H9 (cell line): ENCODE results near the gene PPP1R12A. TPM values are rescaled to one million over a fixed set of nuclear protein-coding genes. Genes with fewer than 3 reads are reported as not detected.

Experiments
- DNase-seq: peaks from one replicate; pipeline ENCODE4 v3.0.0-alpha.2; 2017
- H2AFZ ChIP-seq: one replicate; pipeline ENCODE4 v1.6.1; 2013; ENCODE audit warnings: mild to moderate bottlenecking, low read length, control low read depth, moderate library complexity
- H2AK5ac ChIP-seq: 2 replicates; pipeline ENCODE4 v1.6.1; 2013; ENCODE audit warnings: low read length, control low read depth, mixed read lengths; ENCODE audit not compliant: insufficient read length
- H2BK120ac ChIP-seq: one replicate; pipeline ENCODE4 v1.6.1; 2013; ENCODE audit warnings: low read depth, mild to moderate bottlenecking, low read length, control low read depth, inconsistent platforms; ENCODE audit not compliant: poor library complexity, severe bottlenecking
- H2BK12ac ChIP-seq: 2 replicates; pipeline ENCODE4 v1.6.1; 2013; ENCODE audit warnings: low read length, control low read depth, mixed read lengths, low read depth; ENCODE audit not compliant: insufficient read length
- H2BK15ac ChIP-seq: 2 replicates; pipeline ENCODE4 v1.6.1; 2013; ENCODE audit warnings: low read depth, low read length, control low read depth
- H2BK20ac ChIP-seq: one replicate; pipeline ENCODE4 v1.6.1; 2013; ENCODE audit warnings: low read depth, mild to moderate bottlenecking, low read length, control low read depth, inconsistent platforms; ENCODE audit not compliant: poor library complexity, severe bottlenecking
- H2BK5ac ChIP-seq: 2 replicates; pipeline ENCODE4 v1.6.1; 2013; ENCODE audit warnings: low read length, control low read depth, mixed read lengths; ENCODE audit not compliant: insufficient read length
- H3K14ac ChIP-seq: 2 replicates; pipeline ENCODE4 v1.6.1; 2013; ENCODE audit warnings: low read length, control low read depth; ENCODE audit not compliant: insufficient read depth
- H3K18ac ChIP-seq: 2 replicates; pipeline ENCODE4 v1.6.1; 2013; ENCODE audit warnings: low read depth, mild to moderate bottlenecking, mixed read lengths, low read length, control low read depth; ENCODE audit not compliant: insufficient read length
- H3K23ac ChIP-seq: 2 replicates; pipeline ENCODE4 v1.6.1; 2013; ENCODE audit warnings: low read length, control low read depth, mixed read lengths, low read depth; ENCODE audit not compliant: insufficient read length
- H3K23me2 ChIP-seq: 2 replicates; pipeline ENCODE4 v1.6.1; 2013; ENCODE audit warnings: low read depth, mild to moderate bottlenecking, mixed read lengths, low read length, control low read depth; ENCODE audit not compliant: insufficient read length, poor library complexity, severe bottlenecking
- H3K27ac ChIP-seq: 2 replicates; pipeline ENCODE4 v1.5.1; 2013; ENCODE audit warnings: low read length, control low read depth, mixed read lengths, low read depth; ENCODE audit not compliant: insufficient read length
- H3K27me3 ChIP-seq: 2 replicates; pipeline ENCODE4 v1.6.1; 2013; ENCODE audit warnings: low read length, control low read depth, inconsistent platforms; ENCODE audit not compliant: insufficient read depth
- H3K4ac ChIP-seq: 2 replicates; pipeline ENCODE4 v1.6.1; 2013; ENCODE audit warnings: low read depth, mild to moderate bottlenecking, control low read depth, inconsistent platforms, low read length, moderate library complexity
- H3K4me1 ChIP-seq: 2 replicates; pipeline ENCODE4 v1.6.1; 2013; ENCODE audit warnings: low read length, control low read depth, inconsistent platforms; ENCODE audit not compliant: insufficient read depth
- H3K4me2 ChIP-seq: 2 replicates; pipeline ENCODE4 v1.6.1; 2013; ENCODE audit warnings: low read length, control low read depth, mixed read lengths; ENCODE audit not compliant: insufficient read length, insufficient read depth
- H3K56ac ChIP-seq: 2 replicates; pipeline ENCODE4 v1.6.1; 2013; ENCODE audit warnings: low read depth, mild to moderate bottlenecking, mixed read lengths, low read length, control low read depth; ENCODE audit not compliant: insufficient read length
- H3K79me1 ChIP-seq: 2 replicates; pipeline ENCODE4 v1.6.1; 2013; ENCODE audit warnings: low read depth, mild to moderate bottlenecking, moderate library complexity, low read length, control low read depth, inconsistent platforms; ENCODE audit not compliant: insufficient read depth, poor library complexity, severe bottlenecking
- H3K79me2 ChIP-seq: 2 replicates; pipeline ENCODE4 v1.6.1; 2013; ENCODE audit warnings: low read length, control low read depth, inconsistent platforms; ENCODE audit not compliant: insufficient read depth
- H3K9ac ChIP-seq: 2 replicates; pipeline ENCODE4 v1.6.1; 2013; ENCODE audit warnings: low read length, control low read depth, mixed read lengths; ENCODE audit not compliant: insufficient read length; ENCODE audit errors: extremely low read depth
- H3K9me3 ChIP-seq: one replicate; pipeline ENCODE4 v1.6.1; 2013; ENCODE audit warnings: low read depth, low read length, inconsistent platforms; ENCODE audit not compliant: control insufficient read depth
- H3T11ph ChIP-seq: one replicate; pipeline ENCODE4 v1.6.1; 2013; ENCODE audit warnings: mild to moderate bottlenecking, low read length, control low read depth, inconsistent platforms
- H4K20me1 ChIP-seq: one replicate; pipeline ENCODE4 v1.6.1; 2013; ENCODE audit not compliant: control insufficient read depth, insufficient read length, insufficient read depth
- H4K5ac ChIP-seq: 2 replicates; pipeline ENCODE4 v1.6.1; 2013; ENCODE audit warnings: low read depth, mild to moderate bottlenecking, mixed read lengths, low read length, control low read depth; ENCODE audit not compliant: insufficient read length
- H4K8ac ChIP-seq: replicated peaks from 2 replicates; pipeline ENCODE4 v1.6.1; 2013; ENCODE audit warnings: low read length, control low read depth, mixed read lengths, low read depth; ENCODE audit not compliant: insufficient read length
- H4K91ac ChIP-seq: 2 replicates; pipeline ENCODE4 v1.6.1; 2013; ENCODE audit warnings: low read depth, mild to moderate bottlenecking, moderate library complexity, mixed read lengths, low read length, control low read depth; ENCODE audit not compliant: insufficient read length
- H3K27ac Mint-ChIP-seq, 3 experiments: 2 replicates in 2 of 3; 3 replicates in 1 of 3; pipeline ENCODE4 v1.8.0; 2020 to 2021; ENCODE audit warnings: mixed read lengths in 3 of 3, mild to moderate bottlenecking in 1 of 3, moderate library complexity in 1 of 3
- H3K27me3 Mint-ChIP-seq: 2 replicates; pipeline ENCODE4 v1.8.0; 2021; ENCODE audit warnings: low read depth, mild to moderate bottlenecking, moderate library complexity, mixed read lengths
- H3K36me3 Mint-ChIP-seq, 3 experiments: 2 replicates in 2 of 3; 3 replicates in 1 of 3; pipeline ENCODE4 v1.8.0; 2020 to 2021; ENCODE audit warnings: low read depth in 3 of 3, mixed read lengths in 3 of 3; ENCODE audit not compliant: insufficient read depth in 1 of 3
- H3K4me1 Mint-ChIP-seq, 2 experiments: 2 replicates each; pipeline ENCODE4 v1.8.0; 2020; ENCODE audit warnings: mixed read lengths in 2 of 2
- H3K4me3 Mint-ChIP-seq, 2 experiments: 2 replicates in 1 of 2; 3 replicates in 1 of 2; pipeline ENCODE4 v1.8.0; 2020 to 2021; ENCODE audit warnings: mild to moderate bottlenecking in 2 of 2, mixed read lengths in 2 of 2, moderate library complexity in 1 of 2
- H3K9me3 Mint-ChIP-seq, 2 experiments: 2 replicates in 1 of 2; 3 replicates in 1 of 2; pipeline ENCODE4 v1.8.0; 2020; ENCODE audit warnings: mild to moderate bottlenecking in 2 of 2, mixed read lengths in 2 of 2, moderate library complexity in 1 of 2
- WGBS: extraction: QIAGEN DNeasy Blood & Tissue Kit; methylation state at CpG from one replicate; pipeline ENCODE4 v1.1.7; 2013; ENCODE audit warnings: missing lambda C conversion rate, low lambda C conversion rate, mixed read lengths; ENCODE audit not compliant: insufficient read length; ENCODE audit errors: extremely low coverage; 5-methylcytosine and 5-hydroxymethylcytosine counted together
- total RNA-seq: library from RNA; stranded (reverse); gene quantifications from 2 replicates; pipeline ENCODE4 v1.2.1, GENCODE V29; 2021
- TF ChIP-seq, protein P1 (sequence below): fragments of 200-600 bp; sonication (generic); conservative IDR thresholded peaks from 3 replicates; pipeline ENCODE4 v1.8.0; 2021; ENCODE audit warnings: antibody characterized with exemption, mild to moderate bottlenecking

The PPP1R12A gene
- total RNA-seq, 1 experiment from 2014 or later, result 93.5 TPM

DNA sequence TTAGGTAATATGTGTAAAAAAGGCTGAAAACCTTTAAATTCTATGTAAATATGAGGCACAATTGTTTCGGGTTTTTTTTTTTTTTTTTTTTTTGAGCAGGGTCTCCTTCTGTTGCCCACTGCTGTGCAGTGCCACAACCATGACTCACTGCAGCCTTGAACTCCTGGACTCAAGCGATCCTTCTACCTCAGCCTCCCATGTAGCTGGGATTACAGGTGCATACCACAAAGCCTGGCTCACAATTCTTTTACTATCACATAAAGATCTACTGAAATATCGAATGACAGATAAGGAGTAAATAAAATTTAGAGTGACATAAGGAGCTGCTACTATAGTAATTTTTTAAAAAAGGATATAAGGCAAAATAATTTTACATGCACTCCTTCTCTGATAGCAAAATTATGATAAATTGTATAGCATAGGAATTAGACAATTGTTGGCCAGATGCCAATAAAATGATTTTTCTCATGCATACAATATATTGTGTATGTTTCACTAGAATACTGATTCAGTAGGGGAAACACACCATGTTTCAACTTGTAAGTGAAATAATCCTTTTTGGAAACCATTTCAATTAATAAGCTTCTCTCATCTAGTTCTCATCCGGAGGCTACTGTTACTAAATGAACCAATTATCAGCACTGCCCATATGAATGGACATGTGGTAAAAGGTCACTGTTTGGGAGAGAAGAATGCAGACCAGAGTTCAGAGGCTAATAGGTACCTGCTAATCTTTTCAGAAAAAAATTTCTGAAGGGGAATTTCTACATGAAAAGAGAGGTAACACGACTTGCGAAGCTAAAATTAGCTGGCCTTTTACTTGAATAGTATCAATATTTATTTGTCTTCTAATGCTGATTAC, 108.4 kb downstream of the PPP1R12A start:
- Histone ChIP-seq H2BK20ac (no peak overlapping the region), H3K27me3 (no peaks in the 10 kb centered on the region), H2AK5ac (no peak overlapping the region), H3K27ac (no peak overlapping the region), H4K5ac (no peak overlapping the region), H3K23ac (no peak overlapping the region), H4K20me1 (no peaks in the 10 kb centered on the region), H3K4ac (no peak overlapping the region), H3T11ph (no peak overlapping the region), H2BK120ac (no peak overlapping the region), H3K23me2 (no peaks in the 10 kb centered on the region), H2BK5ac (no peak overlapping the region), H3K14ac (no peak overlapping the region), H4K91ac (no peak overlapping the region), H2AFZ (no peak overlapping the region), H3K56ac (no peak overlapping the region), H3K79me2 (no peaks in the 10 kb centered on the region), H2BK15ac (no peak overlapping the region), H4K8ac (no peak overlapping the region), H3K4me2 (no peak overlapping the region), H3K79me1 (no peaks in the 10 kb centered on the region), H2BK12ac (no peak overlapping the region), H3K9me3 (no peaks in the 10 kb centered on the region), H3K4me1 (no peaks in the 10 kb centered on the region), H3K18ac (no peak overlapping the region), H3K9ac (no peak overlapping the region)
- H3K27ac Mint-ChIP-seq, result peak overlapping the region in 1 of 3 experiments; percentile 50; a peak in 2 of 7 replicates
- no peak for DNase-seq
- no peaks in the 10 kb centered on the region for H3K9me3 Mint-ChIP-seq
- H3K27me3 Mint-ChIP-seq, result no peaks in the 10 kb centered on the region
- TF ChIP-seq, protein P1, sequence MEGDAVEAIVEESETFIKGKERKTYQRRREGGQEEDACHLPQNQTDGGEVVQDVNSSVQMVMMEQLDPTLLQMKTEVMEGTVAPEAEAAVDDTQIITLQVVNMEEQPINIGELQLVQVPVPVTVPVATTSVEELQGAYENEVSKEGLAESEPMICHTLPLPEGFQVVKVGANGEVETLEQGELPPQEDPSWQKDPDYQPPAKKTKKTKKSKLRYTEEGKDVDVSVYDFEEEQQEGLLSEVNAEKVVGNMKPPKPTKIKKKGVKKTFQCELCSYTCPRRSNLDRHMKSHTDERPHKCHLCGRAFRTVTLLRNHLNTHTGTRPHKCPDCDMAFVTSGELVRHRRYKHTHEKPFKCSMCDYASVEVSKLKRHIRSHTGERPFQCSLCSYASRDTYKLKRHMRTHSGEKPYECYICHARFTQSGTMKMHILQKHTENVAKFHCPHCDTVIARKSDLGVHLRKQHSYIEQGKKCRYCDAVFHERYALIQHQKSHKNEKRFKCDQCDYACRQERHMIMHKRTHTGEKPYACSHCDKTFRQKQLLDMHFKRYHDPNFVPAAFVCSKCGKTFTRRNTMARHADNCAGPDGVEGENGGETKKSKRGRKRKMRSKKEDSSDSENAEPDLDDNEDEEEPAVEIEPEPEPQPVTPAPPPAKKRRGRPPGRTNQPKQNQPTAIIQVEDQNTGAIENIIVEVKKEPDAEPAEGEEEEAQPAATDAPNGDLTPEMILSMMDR, result no peak
- no peak overlapping the region for H3K4me3 Mint-ChIP-seq
- peaks cover 0 to 2% (median 0%) of the 10 kb centered on the region in 3 experiments; a peak in 3 of 7 replicates for H3K36me3 Mint-ChIP-seq
- WGBS, result no CpG with 5 or more reads among the region's 6 CpGs
- H3K4me1 Mint-ChIP-seq, result peaks cover 0 to 4% of the 10 kb centered on the region in 2 experiments; a peak in 1 of 4 replicates
